GM21381 (cell line): ENCODE measurements around the gene CCR4.
A peak's percentile ranks its signal among the peaks of the same experiment; 100 is the strongest.
"Not testable (repeated sequence)": the region's sequence is repeated elsewhere in the genome, so short reads cannot be mapped to it uniquely, and the experiment has no call there.

Experiments
- ATAC-seq: cut with Tn5 transposase; IDR thresholded peaks from one replicate; pipeline ENCODE4 v1.9.1; 2021; ENCODE audit warnings: mild to moderate bottlenecking, moderate library complexity; ENCODE audit not compliant: unreplicated experiment

The CCR4 gene

GRCh38 chr3:32977861-32978260, 26.4 kb downstream of the CCR4 start:
- no peak for ATAC-seq

DNA sequence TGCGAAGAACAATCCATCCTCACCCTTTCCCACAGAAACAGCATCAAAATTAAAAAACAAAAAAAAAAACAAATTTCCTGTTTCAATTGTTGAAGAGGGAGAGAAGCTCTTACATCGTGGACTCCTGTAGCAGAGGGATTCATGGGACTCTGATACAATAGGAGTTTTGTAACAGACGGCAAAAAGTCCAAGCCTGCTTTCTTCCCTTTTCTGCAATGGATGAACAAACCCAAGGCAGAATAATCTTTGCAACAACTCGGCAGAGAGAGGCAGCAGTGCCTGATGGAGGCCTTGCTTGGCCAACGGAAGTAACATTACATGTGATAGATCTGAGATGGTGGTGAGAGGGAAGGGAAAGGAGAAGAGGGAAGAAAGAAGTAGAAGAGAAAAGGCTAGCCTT, 26.9 kb downstream of the CCR4 start:
- no peak for ATAC-seq

- no peak for ATAC-seq
Observed at GRCh38 chr3:32983124-32983523, 31.7 kb downstream of the CCR4 start.

- ATAC-seq, result not testable (repeated sequence)
Observed at GRCh38 chr3:32984918-32985317, 33.5 kb downstream of the CCR4 start.

- ATAC-seq, result no peak
Observed at GRCh38 chr3:32989171-32989570, 37.7 kb downstream of the CCR4 start.

- ATAC-seq, result no peak
Observed at GRCh38 chr3:32990116-32990515, 38.7 kb downstream of the CCR4 start.

- no peak for ATAC-seq
Observed at GRCh38 chr3:32991781-32992180, 40.3 kb downstream of the CCR4 start.

- ATAC-seq, result peak; percentile 1
Observed at GRCh38 chr3:32992310-32992686, 40.9 kb downstream of the CCR4 start.

DNA sequence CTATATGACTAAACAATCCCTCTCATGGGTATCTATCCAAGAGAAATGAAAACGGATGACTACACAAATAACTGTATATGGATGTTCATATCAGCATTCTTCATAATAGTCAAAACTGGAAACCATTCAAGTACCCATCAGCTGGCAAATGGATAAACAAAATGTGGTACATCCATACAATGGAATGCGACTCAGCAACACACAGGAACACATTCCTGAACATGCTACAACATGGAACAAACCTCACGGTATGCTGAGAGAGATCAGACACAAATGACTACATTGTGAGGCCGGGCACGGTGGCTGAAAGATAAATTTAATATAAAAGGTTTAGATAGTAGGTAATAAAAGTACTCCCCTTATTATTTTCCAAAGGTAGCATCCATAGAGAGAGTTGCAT, 42.6 kb downstream of the CCR4 start:
- ATAC-seq, result no peak

- no peak for ATAC-seq
Observed at GRCh38 chr3:32995098-32995497, 43.7 kb downstream of the CCR4 start.

DNA sequence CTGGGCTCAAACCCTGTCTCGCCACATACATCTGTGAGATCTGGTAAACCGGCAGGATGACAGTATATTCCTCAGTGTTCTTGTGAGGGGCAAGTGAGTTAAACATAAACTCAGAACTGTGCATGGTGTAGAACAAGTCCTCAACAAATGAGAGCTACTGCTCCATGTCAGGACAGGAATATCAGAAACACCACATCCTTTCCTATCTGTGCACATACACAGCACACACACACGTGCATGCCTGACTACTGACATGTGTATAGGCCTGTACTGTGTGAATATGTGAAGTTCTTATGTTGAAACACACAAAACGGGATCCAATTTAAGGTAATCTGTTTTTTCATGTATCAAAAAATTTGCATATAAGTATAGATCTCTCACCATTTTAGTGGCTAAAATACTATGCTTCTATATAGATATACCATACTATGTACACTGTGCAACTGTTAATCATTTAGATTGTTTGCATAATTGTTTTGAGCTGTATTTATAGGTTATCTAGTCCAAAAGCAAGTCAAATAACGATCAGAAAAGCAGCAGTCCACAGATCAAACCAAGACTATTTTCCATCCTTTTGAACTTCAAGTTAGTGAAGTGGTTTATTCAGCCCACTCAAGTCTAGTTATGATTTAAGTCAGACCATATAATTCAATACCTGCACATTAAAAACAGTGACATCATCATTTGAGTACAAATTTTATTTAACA, 44.8 kb downstream of the CCR4 start:
- no peak for ATAC-seq

DNA sequence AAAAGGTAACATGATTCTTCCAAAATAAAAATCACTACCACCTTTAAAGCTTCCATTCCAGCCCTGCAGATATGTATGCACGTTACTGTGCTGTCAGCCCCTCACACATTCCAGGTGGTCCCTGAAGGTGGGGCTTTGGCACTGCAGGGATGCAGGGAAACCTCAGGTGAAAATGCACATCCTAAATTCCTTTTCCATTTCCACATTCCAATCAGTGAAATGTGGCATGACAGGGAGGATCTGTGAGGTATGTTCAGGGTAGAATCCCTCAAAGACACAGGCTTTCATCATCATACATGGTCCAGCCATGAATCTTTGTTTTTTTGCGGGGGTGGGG, 45.3 kb downstream of the CCR4 start:
- no peak for ATAC-seq

GRCh38 chr3:32998631-32999451, 47.4 kb downstream of the CCR4 start:
- ATAC-seq, result no peak

DNA sequence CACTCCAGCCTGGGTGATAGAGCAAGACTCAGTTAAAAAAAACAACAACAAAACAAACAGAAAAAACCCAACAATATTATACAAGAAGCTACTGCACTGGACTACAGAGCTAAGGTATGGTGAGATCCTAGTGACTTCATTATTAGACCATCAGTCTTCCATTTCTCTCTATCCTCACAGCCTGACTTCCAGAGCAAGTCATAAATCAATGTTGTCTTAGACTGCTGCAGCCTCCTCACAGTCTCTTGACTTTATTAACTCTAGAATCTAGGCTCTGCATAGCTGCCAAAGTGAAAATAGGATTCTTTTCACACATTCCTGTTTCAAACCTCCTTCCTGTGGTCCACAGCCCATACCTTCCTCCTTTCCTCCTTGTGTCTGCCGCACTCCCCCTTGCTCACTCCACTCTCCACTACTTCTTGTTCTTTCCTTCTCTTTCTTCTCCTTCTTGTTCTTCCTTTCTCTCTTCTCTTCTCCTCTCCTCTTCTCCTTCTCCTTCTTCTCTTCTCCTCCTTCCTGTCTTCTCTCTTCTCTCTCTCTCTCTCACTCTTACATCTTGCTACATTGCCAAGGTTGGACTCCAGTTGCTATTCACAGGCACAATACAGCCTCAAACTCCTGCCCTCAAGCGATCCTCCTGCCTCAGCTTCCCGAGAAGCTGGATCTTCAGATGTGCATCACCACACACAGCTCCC, 49.4 kb downstream of the CCR4 start:
- ATAC-seq, result no peak

- peak; percentile 72 for ATAC-seq
Observed at GRCh38 chr3:33001889-33002288, 50.4 kb downstream of the CCR4 start.

- no peak for ATAC-seq
Observed at GRCh38 chr3:33003308-33003707, 51.9 kb downstream of the CCR4 start.

DNA sequence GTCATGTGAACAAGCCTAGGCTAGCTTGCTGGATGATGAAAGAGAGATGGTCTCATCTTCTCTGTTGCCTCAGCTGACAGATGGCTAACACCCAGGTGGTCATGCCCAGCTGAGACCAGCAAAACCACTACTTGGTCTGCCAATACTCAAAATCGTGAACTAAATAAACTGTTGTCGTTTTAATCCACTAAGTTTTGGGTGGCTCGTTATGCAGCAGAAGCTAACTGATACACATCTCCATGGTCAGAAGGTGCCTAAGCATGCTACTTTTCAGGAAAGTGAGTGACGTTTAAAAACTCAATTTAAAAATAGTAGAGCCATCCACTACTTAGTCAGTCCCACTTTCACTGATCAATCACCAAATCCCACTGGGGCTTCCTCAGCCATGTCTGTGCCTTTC, 52.8 kb downstream of the CCR4 start:
- ATAC-seq, result no peak

DNA sequence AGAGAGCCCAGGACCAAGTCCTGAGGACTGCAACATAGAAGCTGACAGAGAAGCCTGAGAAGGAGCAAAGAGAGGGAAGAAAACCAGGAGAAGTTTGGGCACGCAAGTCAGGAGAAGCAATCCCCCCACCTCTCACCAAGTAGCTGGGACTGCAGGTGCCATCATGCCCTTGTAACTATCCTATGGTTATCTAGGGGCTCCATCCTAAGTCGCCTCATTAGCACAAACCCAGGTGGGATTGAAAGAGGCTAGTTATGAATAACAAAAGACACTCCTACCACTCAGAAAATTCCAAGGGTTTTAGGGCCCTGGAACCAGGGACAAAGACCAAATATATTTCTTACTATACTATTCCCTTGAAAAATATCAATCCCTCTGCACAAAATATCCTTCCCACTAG, 53.5 kb downstream of the CCR4 start:
- no peak for ATAC-seq
